HUES6 (cell line): ENCODE measurements around the gene NEDD4.

Source experiments
- H3K27ac ChIP-seq: 2 replicates; pipeline ENCODE4 v1.7.0; 2013; ENCODE audit warnings: low read depth, mild to moderate bottlenecking, low read length, inconsistent platforms
- H3K27me3 ChIP-seq: 2 replicates; pipeline ENCODE4 v1.6.1; 2013; ENCODE audit warnings: low read length; ENCODE audit not compliant: control insufficient read depth, insufficient read depth
- H3K36me3 ChIP-seq: 2 replicates; pipeline ENCODE4 v1.6.1; 2013; ENCODE audit warnings: low read length; ENCODE audit not compliant: control insufficient read depth, insufficient read depth
- H3K4me1 ChIP-seq: 2 replicates; pipeline ENCODE4 v1.6.1; 2013; ENCODE audit warnings: low read length; ENCODE audit not compliant: control insufficient read depth, insufficient read depth
- H3K4me3 ChIP-seq: 2 replicates; pipeline ENCODE4 v1.5.1; 2013; ENCODE audit warnings: low read depth, low read length
- H3K9ac ChIP-seq: one replicate; pipeline ENCODE4 v1.6.1; 2013; ENCODE audit warnings: mild to moderate bottlenecking, low read length
- H3K9me3 ChIP-seq: 2 replicates; pipeline ENCODE4 v1.6.1; 2013; ENCODE audit warnings: low read depth, low read length; ENCODE audit not compliant: control insufficient read depth, insufficient read depth

The NEDD4 gene

DNA sequence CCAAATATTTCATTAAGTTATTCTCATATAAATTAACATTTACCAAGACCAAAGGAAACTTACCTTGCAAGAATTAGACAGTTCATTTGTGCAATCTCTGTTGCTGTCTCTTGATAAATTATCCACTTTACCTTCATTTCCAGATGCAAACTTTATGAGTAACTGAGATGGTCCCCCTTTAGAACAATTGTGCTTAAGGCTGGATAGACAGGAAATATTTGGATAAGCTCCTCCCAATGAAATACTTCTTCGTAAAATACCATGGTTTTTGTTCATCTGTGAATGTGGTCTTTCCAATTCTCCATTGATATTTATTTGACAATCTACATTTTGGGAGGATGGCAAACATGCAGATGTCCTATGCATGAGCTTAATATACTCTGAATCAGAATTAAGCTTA is 78.2 kb downstream of the NEDD4 start:
- H3K9ac ChIP-seq = no peak overlapping the region

GRCh38 chr15:55914446-55914845 is 79.0 kb downstream of the NEDD4 start:
- H3K27ac ChIP-seq = no peak overlapping the region
- no peaks in the 10 kb centered on the region for H3K36me3 ChIP-seq
- H3K9me3 ChIP-seq = no peaks in the 10 kb centered on the region
- H3K27me3 ChIP-seq = no peaks in the 10 kb centered on the region
- H3K4me1 ChIP-seq = peaks cover 3% of the 10 kb centered on the region; the same call in 1 of the 2 replicates
- no peak overlapping the region for H3K9ac ChIP-seq
- H3K4me3 ChIP-seq = no peak overlapping the region

More for the DNA sequence above, 78.2 kb downstream of the NEDD4 start:
- H3K4me1 ChIP-seq = peaks cover 3% of the 10 kb centered on the region; the same call in 1 of the 2 replicates
- H3K4me3 ChIP-seq = no peak overlapping the region
- no peaks in the 10 kb centered on the region for H3K27me3 ChIP-seq
- H3K27ac ChIP-seq = no peak overlapping the region
- H3K36me3 ChIP-seq = no peaks in the 10 kb centered on the region
- H3K9me3 ChIP-seq = no peaks in the 10 kb centered on the region

DNA sequence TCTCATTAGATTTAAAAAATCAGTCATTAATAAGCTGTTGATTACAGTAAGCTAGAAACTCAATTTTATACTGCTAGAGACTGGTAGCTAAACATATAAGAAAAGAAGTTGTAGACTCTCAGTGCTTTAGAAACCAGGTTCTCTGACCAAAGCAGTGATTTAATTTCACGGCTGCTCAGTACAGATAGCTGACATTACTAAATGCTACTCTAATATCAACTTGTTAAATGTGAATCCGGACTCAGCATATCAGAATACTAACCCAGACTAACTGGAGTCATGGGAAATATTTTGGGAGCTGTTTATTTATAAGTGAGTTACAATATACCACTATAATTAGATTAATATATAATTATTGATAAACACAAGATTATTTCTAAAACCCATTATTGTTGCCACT is 80.4 kb downstream of the NEDD4 start:
- no peak overlapping the region for H3K27ac ChIP-seq
- H3K9ac ChIP-seq = no peak overlapping the region
- no peaks in the 10 kb centered on the region for H3K9me3 ChIP-seq
- no peaks in the 10 kb centered on the region for H3K27me3 ChIP-seq
- H3K4me3 ChIP-seq = no peak overlapping the region
- no peaks in the 10 kb centered on the region for H3K36me3 ChIP-seq
- H3K4me1 ChIP-seq = peaks cover 3% of the 10 kb centered on the region; the same call in 1 of the 2 replicates

DNA sequence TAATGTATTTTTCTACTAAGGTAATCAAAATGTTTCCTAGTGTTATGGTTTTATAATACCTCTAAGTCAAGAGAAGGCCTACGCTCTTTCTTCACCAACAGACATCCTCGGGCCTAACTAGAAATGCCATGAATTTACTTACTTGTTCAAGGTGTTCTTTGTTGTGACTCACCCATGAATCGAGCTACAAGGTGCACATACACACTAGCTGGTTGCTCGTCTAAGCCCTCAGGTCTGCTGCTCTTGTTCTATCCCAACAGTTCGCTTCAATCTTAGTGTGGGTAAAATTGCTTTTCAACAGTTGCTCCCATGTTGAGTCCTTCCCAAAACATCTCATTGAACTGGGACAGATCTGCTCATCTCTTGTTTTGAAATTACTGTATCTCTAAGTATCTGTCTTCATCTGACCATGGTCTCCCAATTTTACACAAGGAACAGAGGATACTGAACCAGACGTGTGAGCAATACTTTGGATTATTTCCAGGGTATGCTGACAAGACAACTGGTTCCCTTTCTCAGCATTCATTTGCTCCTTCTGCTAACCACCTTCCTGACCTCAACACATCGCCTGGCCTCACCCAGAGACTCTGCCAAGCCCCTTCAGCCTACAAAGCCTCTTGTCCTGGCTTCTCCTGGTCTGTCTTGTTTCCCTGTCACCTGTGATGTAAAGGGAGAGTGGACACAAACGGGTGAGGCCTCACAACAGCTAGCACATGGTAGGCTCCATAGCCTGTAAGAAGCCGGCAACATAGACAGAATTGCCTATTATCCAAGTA is 84.2 kb downstream of the NEDD4 start:
- no peaks in the 10 kb centered on the region for H3K36me3 ChIP-seq
- H3K9me3 ChIP-seq = no peaks in the 10 kb centered on the region
- no peaks in the 10 kb centered on the region for H3K4me1 ChIP-seq
- no peak overlapping the region for H3K9ac ChIP-seq
- H3K4me3 ChIP-seq = no peak overlapping the region
- H3K27ac ChIP-seq = no peak overlapping the region
- H3K27me3 ChIP-seq = no peaks in the 10 kb centered on the region

DNA sequence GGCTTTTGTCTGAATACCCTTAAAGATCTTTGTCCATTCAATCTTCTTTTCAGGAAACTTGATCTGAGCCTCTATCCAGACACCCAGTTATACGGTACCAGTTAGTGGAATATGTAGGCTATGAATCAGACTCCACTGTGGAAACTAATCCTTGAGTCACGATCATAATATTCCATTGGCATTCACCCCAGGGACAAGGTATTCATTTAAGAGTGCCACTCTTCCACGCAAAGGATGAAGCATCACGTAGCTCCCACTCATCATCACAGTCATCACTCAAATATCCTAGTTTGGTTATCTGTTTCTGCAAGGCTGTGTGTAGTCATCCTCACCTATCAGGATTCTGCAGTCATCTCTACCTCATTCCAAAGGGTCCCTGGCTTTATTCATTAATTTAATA is 85.6 kb downstream of the NEDD4 start:
- H3K27me3 ChIP-seq = no peaks in the 10 kb centered on the region
- H3K36me3 ChIP-seq = no peaks in the 10 kb centered on the region
- H3K4me1 ChIP-seq = no peaks in the 10 kb centered on the region
- no peak overlapping the region for H3K9ac ChIP-seq
- no peaks in the 10 kb centered on the region for H3K9me3 ChIP-seq
- no peak overlapping the region for H3K4me3 ChIP-seq
- no peak overlapping the region for H3K27ac ChIP-seq

GRCh38 chr15:55902981-55903380 is 90.4 kb downstream of the NEDD4 start:
- Histone ChIP-seq H3K9ac (no peak overlapping the region), H3K27me3 (no peaks in the 10 kb centered on the region), H3K4me1 (no peaks in the 10 kb centered on the region), H3K27ac (no peak overlapping the region), H3K9me3 (no peaks in the 10 kb centered on the region), H3K4me3 (no peak overlapping the region), H3K36me3 (no peaks in the 10 kb centered on the region)

- peaks cover 6% of the 10 kb centered on the region for H3K4me1 ChIP-seq
- no peaks in the 10 kb centered on the region for H3K27me3 ChIP-seq
- no peak overlapping the region for H3K9ac ChIP-seq
- H3K27ac ChIP-seq = no peak overlapping the region
- no peaks in the 10 kb centered on the region for H3K36me3 ChIP-seq
- no peaks in the 10 kb centered on the region for H3K9me3 ChIP-seq
- H3K4me3 ChIP-seq = no peak overlapping the region
These were observed 93.4 kb downstream of the NEDD4 start for GRCh38 chr15:55900019-55900418.

GRCh38 chr15:55899537-55899936 is 93.9 kb downstream of the NEDD4 start:
- Histone ChIP-seq H3K4me3 (no peak overlapping the region), H3K9ac (no peak overlapping the region), H3K9me3 (no peaks in the 10 kb centered on the region), H3K36me3 (no peaks in the 10 kb centered on the region), H3K27me3 (no peaks in the 10 kb centered on the region), H3K27ac (no peak overlapping the region), H3K4me1 (peaks cover 6% of the 10 kb centered on the region)

GRCh38 chr15:55897560-55898336 is 95.7 kb downstream of the NEDD4 start:
- peaks cover 6% of the 10 kb centered on the region for H3K4me1 ChIP-seq
- no peaks in the 10 kb centered on the region for H3K36me3 ChIP-seq
- no peak overlapping the region for H3K4me3 ChIP-seq
- H3K9me3 ChIP-seq = no peaks in the 10 kb centered on the region
- no peak overlapping the region for H3K9ac ChIP-seq
- no peak overlapping the region for H3K27ac ChIP-seq
- H3K27me3 ChIP-seq = no peaks in the 10 kb centered on the region

- no peaks in the 10 kb centered on the region for H3K27me3 ChIP-seq
- no peak overlapping the region for H3K9ac ChIP-seq
- H3K4me1 ChIP-seq = peaks cover 10% of the 10 kb centered on the region
- H3K36me3 ChIP-seq = no peaks in the 10 kb centered on the region
- H3K9me3 ChIP-seq = no peaks in the 10 kb centered on the region
- no peak overlapping the region for H3K27ac ChIP-seq
- no peak overlapping the region for H3K4me3 ChIP-seq
These were observed 98.9 kb downstream of the NEDD4 start for GRCh38 chr15:55894399-55894965.

GRCh38 chr15:55893852-55894251 is 99.6 kb downstream of the NEDD4 start:
- H3K27me3 ChIP-seq = no peaks in the 10 kb centered on the region
- no peaks in the 10 kb centered on the region for H3K9me3 ChIP-seq
- H3K9ac ChIP-seq = no peak overlapping the region
- H3K36me3 ChIP-seq = no peaks in the 10 kb centered on the region
- no peak overlapping the region for H3K4me3 ChIP-seq
- H3K27ac ChIP-seq = no peak overlapping the region
- peaks cover 10% of the 10 kb centered on the region for H3K4me1 ChIP-seq
